ENCODE measurements around the gene TPRA1.

DNA sequence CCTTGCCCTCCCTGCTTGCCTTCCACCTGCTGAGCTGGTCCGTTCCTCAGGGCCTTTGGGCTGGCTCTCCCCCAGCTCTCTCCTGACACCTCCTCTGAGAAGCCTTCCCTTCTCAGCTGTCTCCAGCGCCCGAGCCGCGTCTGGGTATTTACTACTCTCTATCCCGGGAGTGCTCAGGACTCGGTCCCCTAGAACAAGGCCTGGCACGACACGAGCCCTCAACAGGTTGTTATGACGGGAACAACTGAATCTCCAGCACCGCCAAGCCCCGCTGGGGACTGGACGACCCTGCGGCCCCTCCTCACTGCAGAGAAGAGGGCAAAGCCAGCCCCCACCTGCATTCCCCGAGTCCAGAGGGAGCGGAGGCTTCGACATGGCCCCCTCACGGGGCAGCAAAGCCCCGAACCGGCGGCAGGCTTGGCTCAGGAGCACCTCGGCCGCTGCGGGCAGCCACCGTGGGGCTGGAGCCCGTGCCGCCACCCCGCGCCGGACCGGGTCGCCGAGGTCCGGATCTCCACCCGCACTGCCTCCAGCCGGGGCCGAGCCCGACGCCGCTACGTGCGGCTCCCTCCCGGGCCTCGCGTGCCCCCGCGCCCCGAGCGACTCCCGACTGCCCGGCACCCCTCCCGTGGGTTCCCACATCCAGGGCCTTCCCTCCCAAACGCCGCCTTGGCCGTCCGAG lies 792 bp downstream of the TPRA1 start:
- no peak for TF ChIP-seq CTCF (IDR thresholded peaks at IDR 0.05 in 8 of 11, conservative IDR thresholded peaks at IDR 0.05 in 3 of 11)
- no peak for TF ChIP-seq POLR2A (IDR thresholded peaks at IDR 0.05)
- no peak for TF ChIP-seq POLR2AphosphoS5 (IDR thresholded peaks at IDR 0.05)
